ENCODE measurements around the gene CCSAP.
"Not testable (repeated sequence)": the region's sequence is repeated elsewhere in the genome, so short reads cannot be mapped to it uniquely, and the experiment has no call there.

The CCSAP gene

GRCh38 chr1:229293528-229294204 is 49.2 kb downstream of the CCSAP start:
- no peak overlapping the region for H3K4me3 ChIP-seq
- DNase-seq (ENCODE audit: low spot score) = no peak
- TF ChIP-seq CTCF (IDR thresholded peaks at IDR 0.05) = no peak
- H3K27ac ChIP-seq = no peak overlapping the region

GRCh38 chr1:229291686-229292085 is 51.2 kb downstream of the CCSAP start:
- DNase-seq (ENCODE audit: low spot score); H3K4me3 ChIP-seq; H3K27ac ChIP-seq: not testable (repeated sequence)

GRCh38 chr1:229288516-229288915 is 54.3 kb downstream of the CCSAP start:
- no peak for DNase-seq (ENCODE audit: low spot score)
- no peak for TF ChIP-seq CTCF (IDR thresholded peaks at IDR 0.05)
- H3K4me3 ChIP-seq = no peak overlapping the region
- H3K27ac ChIP-seq = no peak overlapping the region

- no peak for DNase-seq (ENCODE audit: low spot score)
- no peak overlapping the region for H3K27ac ChIP-seq
- TF ChIP-seq CTCF (IDR thresholded peaks at IDR 0.05) = no peak
- no peak overlapping the region for H3K4me3 ChIP-seq
These were observed 55.6 kb downstream of the CCSAP start for GRCh38 chr1:229287267-229287666.

GRCh38 chr1:229286099-229286766 is 56.6 kb downstream of the CCSAP start:
- Histone ChIP-seq H3K27ac (no peak overlapping the region), H3K4me3 (no peak overlapping the region)
- DNase-seq (ENCODE audit: low spot score) = no peak
- no peak for TF ChIP-seq CTCF (IDR thresholded peaks at IDR 0.05)

- Histone ChIP-seq H3K27ac (no peak overlapping the region), H3K4me3 (no peak overlapping the region)
- no peak for TF ChIP-seq CTCF (IDR thresholded peaks at IDR 0.05)
- DNase-seq (ENCODE audit: low spot score) = no peak
These were observed 57.4 kb downstream of the CCSAP start for GRCh38 chr1:229285440-229285839.

- no peak for DNase-seq (ENCODE audit: low spot score)
- Histone ChIP-seq H3K27ac (no peak overlapping the region), H3K4me3 (no peak overlapping the region)
- no peak for TF ChIP-seq CTCF (IDR thresholded peaks at IDR 0.05)
These were observed 58.0 kb downstream of the CCSAP start for GRCh38 chr1:229284887-229285286.

Measured in coronary artery (tissue), 2 donors.